AG10803 (cell line): ENCODE measurements around the gene PDIA2.

ENCODE experiments used
- DNase-seq: peaks from one replicate; pipeline ENCODE4 v3.0.0; 2010; ENCODE audit warnings: low read depth
- H3K4me3 ChIP-seq: 2 replicates; pipeline ENCODE4 v1.5.1; 2011; ENCODE audit warnings: mild to moderate bottlenecking, low read length, control low read depth
- CTCF ChIP-seq: conservative IDR thresholded peaks from 2 replicates; pipeline ENCODE4 v1.5.1; 2011; ENCODE audit warnings: mild to moderate bottlenecking, low read length, control low read depth, inconsistent platforms

The PDIA2 gene

DNA sequence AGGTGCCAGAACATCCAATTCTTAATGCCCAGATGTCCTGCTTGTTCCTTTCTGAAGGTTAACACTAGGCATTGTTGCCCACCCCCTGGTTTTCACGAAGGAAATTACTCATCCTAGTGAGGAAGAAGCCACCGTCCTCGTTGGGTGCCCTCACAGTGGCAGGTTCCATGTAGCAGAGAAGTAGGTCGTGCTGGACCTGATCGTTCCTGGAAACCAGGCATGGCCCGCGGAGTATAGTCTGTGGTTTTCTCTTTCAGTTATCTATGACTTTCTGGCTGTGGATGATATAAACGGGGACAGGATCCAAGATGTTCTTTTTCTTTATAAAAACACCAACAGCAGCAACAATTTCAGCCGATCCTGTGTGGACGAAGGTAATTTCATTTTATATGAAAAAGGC, 23.7 kb upstream of the PDIA2 start:
- no peak for TF ChIP-seq CTCF
- no peak overlapping the region for H3K4me3 ChIP-seq
- DNase-seq: no peak

DNA sequence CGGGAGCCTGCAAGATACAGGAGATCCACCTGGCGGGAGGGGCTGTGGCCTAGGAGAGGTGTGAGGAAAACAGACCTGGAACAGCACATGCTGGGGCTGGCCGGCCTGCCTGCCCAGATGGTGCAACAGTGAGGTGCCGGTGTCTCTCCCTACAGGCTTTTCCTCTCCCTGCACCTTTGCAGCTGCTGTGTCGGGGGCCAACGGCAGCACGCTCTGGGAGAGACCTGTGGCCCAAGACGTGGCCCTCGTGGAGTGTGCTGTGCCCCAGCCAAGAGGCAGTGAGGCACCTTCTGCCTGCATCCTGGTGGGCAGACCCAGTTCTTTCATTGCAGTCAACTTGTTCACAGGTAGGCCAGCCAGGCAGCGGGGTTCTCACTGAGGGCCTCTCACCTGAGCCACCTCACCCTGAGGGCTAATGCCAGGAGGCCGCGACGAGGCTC, 23.1 kb upstream of the PDIA2 start:
- TF ChIP-seq CTCF: no peak
- DNase-seq: no peak
- H3K4me3 ChIP-seq: no peak overlapping the region

DNA sequence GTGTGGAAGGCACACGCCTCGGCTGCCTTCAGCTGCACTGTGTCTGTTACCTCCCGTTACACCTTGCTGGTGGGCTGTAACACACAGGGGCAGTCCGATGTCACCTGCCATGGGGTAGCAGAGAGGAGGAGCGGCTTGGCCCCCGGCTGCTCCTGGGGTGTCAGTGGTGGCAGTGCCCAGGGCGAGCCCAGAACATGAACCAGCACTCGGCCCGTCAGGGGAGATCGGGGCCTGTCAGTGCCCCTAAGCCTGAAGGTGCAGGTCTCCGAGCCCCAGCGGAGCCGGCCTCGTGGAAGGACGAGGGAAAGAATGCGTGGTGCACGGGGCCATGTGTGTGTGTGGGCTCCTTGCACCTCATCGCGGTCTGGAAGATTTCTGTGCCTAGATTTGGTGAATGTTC, 22.6 kb upstream of the PDIA2 start:
- no peak for TF ChIP-seq CTCF
- H3K4me3 ChIP-seq: no peak overlapping the region
- DNase-seq: no peak

- H3K4me3 ChIP-seq: no peak overlapping the region
- no peak for TF ChIP-seq CTCF
- DNase-seq: no peak
Measured at GRCh38 chr16:261031-261691, 21.8 kb upstream of the PDIA2 start.

- TF ChIP-seq CTCF: no peak
- DNase-seq: no peak
- no peak overlapping the region for H3K4me3 ChIP-seq
Measured at GRCh38 chr16:262121-262745, 20.7 kb upstream of the PDIA2 start.

DNA sequence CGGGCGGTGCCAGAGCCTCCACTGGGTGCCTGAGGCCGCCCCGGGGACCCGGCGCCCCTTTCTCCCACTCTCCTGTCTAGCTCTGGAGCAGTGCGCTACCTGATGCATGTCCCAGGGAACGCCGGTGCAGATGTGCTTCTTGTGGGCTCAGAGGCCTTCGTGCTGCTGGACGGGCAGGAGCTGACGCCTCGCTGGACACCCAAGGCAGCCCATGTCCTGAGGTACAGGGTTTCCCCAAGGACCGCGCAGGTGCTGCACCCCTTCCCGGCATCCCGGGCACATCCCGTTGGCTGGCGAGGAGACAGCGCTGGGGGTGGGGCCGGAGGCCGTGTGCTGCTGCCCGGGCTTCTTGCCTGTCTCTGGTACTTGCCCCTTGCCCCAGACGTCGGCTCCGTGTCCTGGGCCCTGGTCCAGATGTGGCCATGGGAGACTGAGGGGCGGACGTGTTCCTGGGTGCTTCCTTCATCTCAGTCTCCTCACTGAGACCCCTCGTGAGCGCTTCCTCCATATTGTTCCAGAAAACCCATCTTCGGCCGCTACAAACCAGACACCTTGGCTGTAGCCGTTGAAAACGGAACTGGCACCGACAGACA, 19.7 kb upstream of the PDIA2 start:
- TF ChIP-seq CTCF: no peak
- no peak for DNase-seq
- H3K4me3 ChIP-seq: no peak overlapping the region

DNA sequence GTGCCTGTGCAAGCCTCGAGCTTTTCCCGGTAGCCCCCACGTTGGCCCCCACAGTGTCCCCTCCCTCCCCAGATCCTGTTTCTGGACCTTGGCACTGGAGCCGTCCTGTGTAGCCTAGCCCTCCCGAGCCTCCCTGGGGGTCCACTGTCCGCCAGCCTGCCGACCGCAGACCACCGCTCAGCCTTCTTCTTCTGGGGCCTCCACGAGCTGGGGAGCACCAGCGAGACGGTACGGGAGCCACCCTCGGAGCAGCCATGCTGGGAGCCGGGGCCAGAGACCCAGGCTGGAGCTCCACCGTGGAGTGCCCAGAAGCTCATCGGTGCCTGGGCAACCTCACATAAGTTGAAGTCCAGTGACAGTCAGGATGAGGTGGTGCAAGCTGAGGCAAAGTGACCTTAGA, 19.0 kb upstream of the PDIA2 start:
- no peak for TF ChIP-seq CTCF
- H3K4me3 ChIP-seq: no peak overlapping the region
- DNase-seq: no peak
